ENCODE data around the gene FHDC1.

DNA sequence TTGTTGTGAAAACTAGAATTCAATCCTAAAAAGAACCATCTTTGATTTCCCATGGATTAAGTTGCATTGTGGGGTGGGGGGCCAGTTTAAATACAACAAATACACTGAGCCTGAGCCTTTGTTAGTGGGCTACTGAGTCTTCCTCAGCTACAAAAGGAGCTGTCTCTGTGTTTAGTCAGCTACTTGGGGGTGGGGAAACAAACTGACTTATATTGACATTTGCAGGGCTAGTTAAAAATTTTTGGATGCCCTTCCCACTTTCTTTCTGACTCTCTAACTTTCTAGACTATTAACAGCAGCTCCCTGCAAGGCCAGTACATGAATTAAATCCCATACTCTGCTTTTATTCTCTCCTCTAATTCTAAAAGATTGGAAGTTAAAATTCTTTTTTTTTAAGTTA, 32.5 kb upstream of the FHDC1 start:
- TF ChIP-seq, protein P1, sequence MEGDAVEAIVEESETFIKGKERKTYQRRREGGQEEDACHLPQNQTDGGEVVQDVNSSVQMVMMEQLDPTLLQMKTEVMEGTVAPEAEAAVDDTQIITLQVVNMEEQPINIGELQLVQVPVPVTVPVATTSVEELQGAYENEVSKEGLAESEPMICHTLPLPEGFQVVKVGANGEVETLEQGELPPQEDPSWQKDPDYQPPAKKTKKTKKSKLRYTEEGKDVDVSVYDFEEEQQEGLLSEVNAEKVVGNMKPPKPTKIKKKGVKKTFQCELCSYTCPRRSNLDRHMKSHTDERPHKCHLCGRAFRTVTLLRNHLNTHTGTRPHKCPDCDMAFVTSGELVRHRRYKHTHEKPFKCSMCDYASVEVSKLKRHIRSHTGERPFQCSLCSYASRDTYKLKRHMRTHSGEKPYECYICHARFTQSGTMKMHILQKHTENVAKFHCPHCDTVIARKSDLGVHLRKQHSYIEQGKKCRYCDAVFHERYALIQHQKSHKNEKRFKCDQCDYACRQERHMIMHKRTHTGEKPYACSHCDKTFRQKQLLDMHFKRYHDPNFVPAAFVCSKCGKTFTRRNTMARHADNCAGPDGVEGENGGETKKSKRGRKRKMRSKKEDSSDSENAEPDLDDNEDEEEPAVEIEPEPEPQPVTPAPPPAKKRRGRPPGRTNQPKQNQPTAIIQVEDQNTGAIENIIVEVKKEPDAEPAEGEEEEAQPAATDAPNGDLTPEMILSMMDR (IDR thresholded peaks at IDR 0.05; ENCODE audit: insufficient read depth, low read length, poor library complexity, severe bottlenecking), result no peak
- TF ChIP-seq EZH2phosphoT487 (conservative IDR thresholded peaks at IDR 0.05; ENCODE audit: low read length), result no peak
